ENCODE results near the gene CPLX3.

The CPLX3 gene

DNA sequence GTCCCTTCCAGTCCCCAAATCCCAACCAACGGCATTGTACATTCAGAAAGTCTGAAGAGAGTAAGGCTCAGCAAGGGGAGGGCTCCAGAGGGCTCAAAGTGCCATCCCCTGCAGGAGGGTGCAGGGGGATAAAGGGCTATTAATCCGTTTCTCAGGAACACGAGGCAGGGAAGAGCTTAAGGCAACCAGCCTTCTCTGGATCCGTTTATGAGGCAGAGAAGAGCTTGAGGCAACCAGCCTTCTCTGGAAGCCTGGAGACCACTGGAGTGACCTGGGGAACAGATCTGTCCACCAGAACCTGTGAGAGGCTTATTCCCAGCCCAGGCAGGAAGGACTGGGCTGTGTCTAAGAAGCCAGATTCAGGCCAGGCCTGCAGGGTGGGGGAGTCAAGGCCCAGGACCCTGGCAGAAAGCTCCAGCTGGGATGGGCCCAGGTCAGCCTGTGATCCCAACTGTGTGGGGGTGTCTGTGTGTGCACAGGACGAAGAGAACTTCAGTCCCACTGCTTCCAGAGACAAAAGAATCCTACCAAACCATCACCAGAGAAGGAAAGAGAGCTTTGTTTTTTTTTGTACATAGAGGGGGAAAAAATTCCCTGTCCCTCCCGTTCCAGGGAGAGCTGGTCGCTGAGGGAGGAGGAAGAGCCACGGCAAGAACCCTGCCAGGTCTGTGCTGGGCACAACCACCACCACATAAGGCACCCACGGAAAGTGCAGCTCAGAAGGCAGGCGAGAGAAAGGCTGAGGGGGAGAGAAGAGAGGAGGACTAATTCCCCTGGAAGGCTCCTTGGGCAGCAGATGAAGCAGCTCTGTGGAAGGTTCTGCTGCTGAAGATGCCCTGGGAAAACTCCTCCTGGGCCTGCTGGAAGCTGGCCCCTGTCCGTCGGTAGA lies 18.1 kb downstream of the CPLX3 start:
- no peak for DNase-seq (ENCODE audit: low read depth, low spot score)

GRCh38 chr15:74845208-74845568 lies 18.8 kb downstream of the CPLX3 start:
- no peak for DNase-seq (ENCODE audit: low read depth, low spot score)

- no peak for DNase-seq (ENCODE audit: low read depth, low spot score)
Measured at GRCh38 chr15:74845581-74845980, 19.2 kb downstream of the CPLX3 start.

DNA sequence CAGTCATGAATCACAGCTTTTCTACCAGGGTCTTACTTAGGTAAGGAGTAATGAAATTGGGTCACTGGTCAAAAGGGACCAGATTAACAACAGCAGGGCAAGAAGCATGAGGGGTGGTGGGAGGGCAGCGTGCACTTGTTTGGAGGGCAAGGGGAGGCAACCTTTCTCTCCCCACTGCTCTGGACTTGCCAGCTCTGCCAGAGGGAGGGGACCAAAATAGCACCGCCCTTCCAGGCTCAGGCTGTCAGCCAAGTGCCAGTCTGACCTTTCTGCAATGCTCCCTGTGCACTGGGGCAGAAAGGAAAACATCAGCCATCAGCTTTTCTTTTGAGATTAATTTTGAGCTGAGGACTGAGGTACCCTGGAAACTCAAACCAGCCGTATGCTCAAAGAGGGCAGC lies 21.0 kb downstream of the CPLX3 start:
- DNase-seq (ENCODE audit: low read depth, low spot score) = no peak

DNA sequence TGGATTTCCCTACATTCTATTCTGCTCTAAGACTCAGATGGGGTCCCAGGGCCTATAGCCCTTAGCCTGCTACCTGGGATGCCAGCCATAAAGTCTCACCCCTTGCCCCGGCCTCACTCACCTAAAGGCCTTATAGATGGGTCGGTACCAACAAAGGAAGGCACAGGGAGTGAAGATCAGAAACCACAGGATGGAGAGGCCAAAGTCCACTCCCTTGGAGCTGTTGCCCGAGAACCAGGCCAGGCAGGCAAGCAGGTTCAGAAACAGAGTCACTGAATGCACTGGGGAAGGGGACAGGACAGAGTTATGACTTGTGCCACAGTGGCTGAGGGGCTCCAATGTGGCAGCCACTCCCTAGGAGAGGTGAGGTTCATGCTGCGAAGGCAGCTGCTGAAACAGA lies 24.0 kb downstream of the CPLX3 start:
- DNase-seq (ENCODE audit: low read depth, low spot score) = no peak

GRCh38 chr15:74851960-74852359 lies 25.5 kb downstream of the CPLX3 start:
- DNase-seq (ENCODE audit: low read depth, low spot score) = no peak

DNA sequence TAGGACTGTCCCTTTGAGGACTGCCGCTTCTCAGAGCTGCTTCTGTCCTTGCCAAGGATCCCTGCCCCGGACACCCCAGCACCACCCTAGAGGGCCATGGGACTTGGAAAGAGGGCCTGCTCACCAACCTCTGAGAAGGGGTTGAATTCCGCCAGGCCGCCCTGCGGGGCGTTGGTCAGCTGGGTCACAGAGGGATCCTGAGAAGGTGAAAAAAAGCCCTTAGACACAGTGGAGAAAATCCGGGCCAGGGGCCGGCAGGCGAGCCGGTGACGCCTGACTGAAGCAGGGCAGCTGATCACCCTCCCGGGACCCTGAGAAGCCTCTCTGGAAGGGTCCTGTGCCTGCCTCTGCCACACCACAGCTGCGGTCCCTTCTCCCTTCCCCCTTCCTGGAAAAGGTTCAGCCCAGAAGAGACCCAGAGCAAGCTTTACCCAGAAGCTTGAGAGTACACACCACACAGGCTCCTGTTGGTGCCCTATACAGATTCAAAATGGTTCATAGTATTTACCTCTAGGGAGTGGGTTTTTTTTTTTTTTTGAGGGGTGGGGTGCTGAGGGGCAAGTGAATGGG lies 28.1 kb downstream of the CPLX3 start:
- DNase-seq (ENCODE audit: low read depth, low spot score) = no peak

DNA sequence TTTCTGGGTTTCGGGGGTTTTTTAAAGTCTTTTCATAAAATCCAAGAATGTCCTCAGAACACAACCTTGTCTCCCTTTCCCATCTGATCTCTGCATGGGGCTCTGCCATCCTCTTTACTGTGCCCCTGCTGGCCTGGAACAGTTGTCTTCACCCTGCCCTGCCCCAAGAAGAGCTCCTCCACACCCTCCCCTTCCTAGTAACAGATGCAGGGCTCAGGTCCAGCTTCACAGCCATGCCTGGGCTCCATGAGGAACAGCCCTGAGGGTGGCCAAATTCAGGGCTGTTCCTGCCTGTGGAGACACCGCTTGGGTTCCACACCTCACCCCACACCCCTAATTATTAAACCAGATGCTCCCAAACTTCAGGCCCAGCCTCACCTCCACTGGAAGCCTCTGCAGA lies 29.4 kb downstream of the CPLX3 start:
- DNase-seq (ENCODE audit: low read depth, low spot score) = no peak

GRCh38 chr15:74856537-74856936 lies 30.1 kb downstream of the CPLX3 start:
- no peak for DNase-seq (ENCODE audit: low read depth, low spot score)

- DNase-seq (ENCODE audit: low read depth, low spot score) = no peak
Measured at GRCh38 chr15:74857082-74857655, 30.7 kb downstream of the CPLX3 start.

DNA sequence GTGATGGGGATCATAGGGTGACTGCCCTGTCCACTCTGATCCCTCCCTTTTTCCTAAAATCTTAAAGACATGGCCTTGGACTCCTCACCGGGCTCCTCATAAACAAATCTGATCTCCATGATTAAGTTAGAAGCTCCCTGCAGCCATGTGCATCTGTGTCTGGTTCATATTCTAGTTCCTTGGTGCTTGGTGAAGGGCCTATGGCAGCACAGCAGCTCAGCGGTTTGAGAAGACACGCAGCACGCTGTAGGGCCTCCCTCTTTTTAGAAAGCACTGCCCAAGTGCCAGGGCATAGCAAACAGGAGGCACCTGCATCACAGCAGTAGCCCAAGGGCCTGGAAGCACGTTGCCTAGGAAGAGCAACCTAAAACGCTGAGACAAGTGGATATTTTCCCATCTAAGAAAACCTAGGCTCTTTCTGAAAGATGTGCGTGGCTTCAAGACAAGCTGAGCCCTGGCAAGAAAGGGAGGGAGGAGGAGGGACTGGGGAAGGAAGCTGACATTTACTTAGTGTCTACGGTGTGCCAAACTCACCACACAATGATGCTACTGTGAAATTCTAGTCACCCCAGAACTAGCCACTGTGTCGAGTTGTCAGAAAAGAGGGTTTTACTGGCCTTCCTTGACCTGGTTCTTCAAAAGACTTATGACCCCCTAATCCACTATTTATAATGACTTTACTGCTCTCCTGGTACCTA lies 31.4 kb downstream of the CPLX3 start:
- DNase-seq (ENCODE audit: low read depth, low spot score) = no peak

GRCh38 chr15:74858369-74858740 lies 31.9 kb downstream of the CPLX3 start:
- DNase-seq (ENCODE audit: low read depth, low spot score) = no peak

- DNase-seq (ENCODE audit: low read depth, low spot score) = no peak
Measured at GRCh38 chr15:74863239-74864056, 37.0 kb downstream of the CPLX3 start.

DNA sequence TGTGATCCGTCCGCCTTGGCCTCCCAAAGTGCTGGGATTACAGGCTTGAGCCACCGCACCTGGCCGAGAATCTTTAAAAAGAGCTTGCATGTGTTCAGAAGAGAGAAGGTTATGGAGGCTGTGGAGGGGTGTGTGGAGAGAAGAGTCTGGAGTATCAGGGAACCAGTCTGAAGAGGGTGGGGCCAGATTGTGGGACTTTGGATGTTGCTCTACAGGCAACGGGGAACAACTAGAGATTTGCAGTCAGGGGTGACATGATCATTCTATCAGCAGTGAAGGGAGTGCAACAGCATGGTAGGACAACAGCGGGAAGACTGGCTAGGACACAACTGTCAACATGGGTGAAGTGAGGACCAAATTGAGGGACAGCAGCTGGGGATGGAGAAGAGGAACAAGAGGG lies 37.9 kb downstream of the CPLX3 start:
- no peak for DNase-seq (ENCODE audit: low read depth, low spot score)

GRCh38 chr15:74865316-74865715 lies 38.9 kb downstream of the CPLX3 start:
- no peak for DNase-seq (ENCODE audit: low read depth, low spot score)

DNA sequence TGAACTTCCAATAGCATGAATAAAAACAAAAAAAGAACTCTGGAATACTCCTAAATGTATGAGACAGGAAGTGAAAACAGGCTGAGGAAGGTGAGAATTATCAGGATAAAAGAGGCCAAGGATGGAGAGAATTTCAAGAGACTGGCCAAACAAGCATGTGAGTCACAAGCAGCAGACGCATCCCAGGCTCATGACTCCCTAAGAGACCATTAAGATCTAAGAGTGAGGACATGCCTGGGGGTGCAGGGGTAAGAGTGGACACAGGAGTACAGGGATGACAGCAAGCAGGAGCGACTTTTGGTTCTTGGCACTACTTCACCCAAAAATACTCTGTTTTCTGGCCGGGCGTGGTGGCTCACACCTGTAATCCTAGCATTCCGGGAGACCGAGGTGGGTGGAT lies 39.7 kb downstream of the CPLX3 start:
- no peak for DNase-seq (ENCODE audit: low read depth, low spot score)

GRCh38 chr15:74867466-74868038 lies 41.1 kb downstream of the CPLX3 start:
- no peak for DNase-seq (ENCODE audit: low read depth, low spot score)

GRCh38 chr15:74868059-74868458 lies 41.6 kb downstream of the CPLX3 start:
- DNase-seq (ENCODE audit: low read depth, low spot score) = no peak

GRCh38 chr15:74869372-74869725 lies 42.9 kb downstream of the CPLX3 start:
- no peak for DNase-seq (ENCODE audit: low read depth, low spot score)

- DNase-seq (ENCODE audit: low read depth, low spot score) = no peak
Measured at GRCh38 chr15:74869726-74870407, 43.4 kb downstream of the CPLX3 start.
